ENCODE data around the gene LRRFIP1. TPM values are rescaled to one million over a fixed set of nuclear protein-coding genes. Genes with fewer than 3 reads are reported as not detected.

Gene LRRFIP1
- total and polyA plus RNA-seq, 2 of the 13 experiments (the other 11 are each of a cell fraction or from before 2014, with no cell fraction given), result 15.9 to 40.5 TPM

- TF ChIP-seq POGK (CRISPR knock-in tag; conservative IDR thresholded peaks at IDR 0.05) (no peak), SMAD3 (CRISPR knock-in tag; IDR thresholded peaks at IDR 0.05) (peak; percentile 87), PITX1 (CRISPR knock-in tag; IDR thresholded peaks at IDR 0.05) (peak; percentile 19; the same call in 1 of the 2 replicates), ZBTB37 (CRISPR knock-in tag; IDR thresholded peaks at IDR 0.05) (no peak), HES4 (CRISPR knock-in tag; IDR thresholded peaks at IDR 0.05; ENCODE audit: borderline replicate concordance) (no peak), NFE2L2 (IDR thresholded peaks at IDR 0.05; ENCODE audit: low read length) (no peak), ZNF672 (CRISPR knock-in tag; IDR thresholded peaks at IDR 0.05) (no peak), MAZ (IDR thresholded peaks at IDR 0.05; ENCODE audit: borderline replicate concordance, low read depth, low read length) (no peak), MAZ (CRISPR knock-in tag; IDR thresholded peaks at IDR 0.05; ENCODE audit: low read depth) (no peak), ZBTB44 (CRISPR knock-in tag; IDR thresholded peaks at IDR 0.05) (no peak), DZIP1 (CRISPR knock-in tag; IDR thresholded peaks at IDR 0.05) (no peak), ZNF331 (CRISPR knock-in tag; IDR thresholded peaks at IDR 0.05) (peak; percentile 89), BATF2 (CRISPR knock-in tag; IDR thresholded peaks at IDR 0.05) (no peak), ZNF180 (CRISPR knock-in tag; IDR thresholded peaks at IDR 0.05; ENCODE audit: borderline replicate concordance, low read depth) (no peak), PCBP2 (optimal IDR thresholded peaks at IDR 0.05; ENCODE audit: low read depth, low read length, poor library complexity, severe bottlenecking) (no peak), DMTF1 (CRISPR knock-in tag; IDR thresholded peaks at IDR 0.05) (no peak), ZNF770 (CRISPR knock-in tag; IDR thresholded peaks at IDR 0.05) (no peak)
Measured at GRCh38 chr2:237742191-237742590, 114.8 kb downstream of the LRRFIP1 start (continued).

Data from HepG2 (cell line).